Measurements from ENCODE around the gene WNT7A.

Gene WNT7A

GRCh38 chr3:13791198-13792050, 88.4 kb downstream of the WNT7A start:
- no peak for DNase-seq

- no peak for DNase-seq
Measured at GRCh38 chr3:13790376-13791197, 89.3 kb downstream of the WNT7A start.

- DNase-seq: no peak
Measured at GRCh38 chr3:13788522-13789424, 91.1 kb downstream of the WNT7A start.

GRCh38 chr3:13787533-13788132, 92.2 kb downstream of the WNT7A start:
- DNase-seq: no peak

DNA sequence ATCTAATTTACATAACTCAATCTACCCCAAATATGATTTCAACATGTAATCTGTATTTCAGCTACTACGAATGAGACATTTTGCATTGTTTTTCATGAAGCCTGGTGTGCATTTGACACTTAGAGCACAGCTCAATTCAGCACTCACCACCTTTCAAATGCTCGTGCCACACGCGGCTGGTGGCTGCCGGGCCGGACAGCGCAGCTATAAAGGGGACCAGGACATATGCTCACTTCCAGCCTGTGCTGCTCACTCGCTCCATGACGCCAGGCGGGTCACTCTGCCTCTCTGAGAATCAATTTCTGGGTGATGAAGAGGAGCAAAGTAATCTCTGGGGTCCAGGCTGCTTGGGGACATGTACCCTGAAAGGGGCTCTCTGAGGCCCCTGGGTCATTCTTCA, 93.1 kb downstream of the WNT7A start:
- no peak for DNase-seq

DNA sequence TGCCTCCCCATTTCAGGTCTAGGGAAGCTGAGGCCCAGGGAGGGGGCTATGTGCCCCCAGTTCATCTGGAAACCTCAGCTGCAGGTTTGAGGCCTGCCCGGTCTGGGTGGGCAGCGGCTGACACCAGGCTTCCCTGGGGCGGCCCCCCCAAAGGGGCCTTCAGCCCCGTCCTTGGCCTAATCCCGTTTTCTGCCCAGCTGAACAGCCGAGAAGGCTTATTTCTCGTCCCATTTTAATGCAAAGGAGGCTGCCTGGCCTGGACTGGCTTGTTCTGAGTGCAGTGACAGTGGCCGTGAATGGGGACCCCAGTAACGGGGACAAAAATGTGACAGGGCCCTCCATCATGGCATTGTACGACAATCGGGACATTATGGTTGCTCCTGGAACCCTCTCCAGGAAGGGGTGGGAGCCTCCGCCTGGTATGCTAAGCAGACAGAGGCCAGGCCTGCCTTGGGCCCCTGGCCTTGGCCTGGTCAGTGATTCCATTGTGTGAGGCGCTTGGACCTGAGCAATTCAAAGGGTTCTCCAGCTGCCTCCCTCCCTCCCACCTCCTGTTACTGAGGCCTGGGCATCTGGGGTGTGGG, 93.9 kb downstream of the WNT7A start:
- DNase-seq: no peak

DNA sequence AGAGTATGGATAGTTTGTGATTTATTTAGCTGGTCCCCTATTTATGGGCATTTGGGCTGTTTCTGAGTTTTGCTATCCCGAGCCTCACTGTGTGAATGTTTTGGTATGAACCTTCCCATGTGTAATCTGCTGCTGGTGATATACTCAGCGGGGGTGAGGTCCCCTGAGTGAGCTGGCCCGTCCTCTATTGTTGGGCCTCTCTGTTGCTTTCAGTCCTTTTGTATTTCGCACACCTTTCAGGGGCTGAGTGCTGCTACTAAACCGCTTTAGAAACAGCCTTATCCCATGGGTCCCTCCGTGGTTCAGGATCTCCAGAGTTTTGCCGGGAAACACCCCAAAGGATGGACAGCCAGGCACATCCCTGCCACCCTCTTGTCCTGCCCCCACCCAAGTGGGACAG, 94.5 kb downstream of the WNT7A start:
- no peak for DNase-seq

DNA sequence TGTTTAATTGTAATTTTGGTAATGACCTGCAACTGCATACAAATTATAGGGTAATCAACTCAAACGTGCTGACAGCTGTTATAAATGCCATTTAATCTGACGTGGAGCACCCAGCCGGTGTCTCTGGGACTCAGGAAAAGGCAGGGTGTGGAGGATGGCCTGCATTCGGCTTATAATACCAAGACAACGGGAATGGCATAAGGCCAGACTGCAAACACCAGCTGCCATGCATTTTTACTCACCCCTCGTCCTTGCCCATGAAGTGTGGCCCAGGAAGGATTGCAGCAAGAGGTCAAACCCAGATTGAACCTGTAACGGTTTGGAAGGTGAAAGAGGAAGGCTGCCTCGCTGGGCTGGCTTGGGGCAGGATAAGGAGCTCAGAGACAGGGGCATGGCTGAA, 96.4 kb downstream of the WNT7A start:
- DNase-seq: no peak

- no peak for DNase-seq
Measured at GRCh38 chr3:13782501-13782900, 97.4 kb downstream of the WNT7A start.

GRCh38 chr3:13781417-13781816, 98.5 kb downstream of the WNT7A start:
- DNase-seq: no peak

DNA sequence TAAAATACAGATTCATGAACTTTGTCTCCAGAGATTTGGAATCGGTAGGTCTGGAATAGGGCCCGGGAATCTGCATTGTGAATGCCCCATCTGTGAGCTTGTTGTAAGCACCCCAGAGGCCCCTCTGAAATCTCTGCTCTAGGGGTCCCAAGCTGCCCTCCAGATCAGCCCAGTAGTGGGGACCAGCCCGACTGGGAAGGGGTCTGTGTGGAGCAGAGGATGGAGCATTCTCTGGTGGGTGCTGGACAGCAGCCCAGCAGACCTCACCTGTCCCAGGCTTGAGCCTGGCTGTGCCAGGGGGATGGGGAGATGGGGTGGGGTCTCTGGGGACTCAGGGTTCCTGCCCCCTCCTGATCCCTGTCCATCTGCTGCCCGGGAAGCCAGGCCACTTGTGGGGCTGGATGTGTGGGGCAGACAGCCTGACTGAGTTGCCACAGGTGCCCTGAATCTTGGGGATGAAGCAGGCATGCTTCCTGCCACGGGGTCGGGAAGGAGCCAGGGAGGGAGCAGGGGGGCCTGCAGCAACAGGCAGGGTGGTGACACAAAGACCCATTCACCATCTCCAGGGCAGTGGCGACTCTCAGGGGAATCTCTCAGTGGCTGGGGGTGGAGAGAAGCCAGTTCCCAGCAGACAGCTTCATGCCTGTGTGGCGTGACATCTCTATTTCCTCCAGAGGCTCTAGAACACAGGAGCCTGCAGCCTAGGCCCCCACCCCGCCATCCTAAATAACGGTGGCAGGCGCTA, 99.3 kb downstream of the WNT7A start:
- no peak for DNase-seq

DNA sequence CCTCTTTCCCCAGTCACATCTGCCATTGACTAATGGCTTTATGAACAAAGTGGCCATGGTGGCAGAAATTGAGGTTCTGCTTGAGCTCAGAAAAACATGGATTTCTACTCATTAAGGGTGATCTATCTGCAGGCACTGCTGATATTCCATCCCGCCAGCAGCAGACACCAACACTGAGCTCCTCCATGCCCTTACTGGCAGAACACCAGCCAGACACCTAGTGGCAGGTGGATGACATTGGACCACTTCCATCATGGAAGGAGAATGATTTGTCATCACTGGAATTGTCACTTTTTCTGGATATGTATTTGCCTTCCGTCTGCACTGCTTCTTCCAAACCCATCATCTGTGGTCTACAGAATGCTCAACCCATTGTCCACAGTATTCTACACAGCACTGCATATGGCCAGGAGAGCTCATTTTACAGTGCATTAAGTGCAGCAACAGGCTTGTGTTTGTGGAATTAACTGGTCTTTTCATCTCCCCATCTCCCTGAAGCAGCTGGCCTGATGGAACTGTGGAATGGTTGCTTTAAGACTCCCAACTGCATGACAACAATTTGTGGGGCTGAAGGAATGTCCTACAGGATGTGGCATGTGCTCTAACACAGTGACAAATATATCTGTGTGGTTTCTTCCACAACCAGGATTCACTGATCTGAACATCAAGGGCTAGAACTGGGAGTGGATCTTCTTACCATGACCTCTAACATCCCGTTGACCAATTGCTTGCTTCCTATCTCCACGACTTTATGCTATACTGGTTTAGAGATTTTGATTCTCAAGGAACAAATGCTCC, 103.4 kb downstream of the WNT7A start:
- no peak for DNase-seq

- no peak for DNase-seq
Measured at GRCh38 chr3:13772885-13773745, 106.8 kb downstream of the WNT7A start.

DNA sequence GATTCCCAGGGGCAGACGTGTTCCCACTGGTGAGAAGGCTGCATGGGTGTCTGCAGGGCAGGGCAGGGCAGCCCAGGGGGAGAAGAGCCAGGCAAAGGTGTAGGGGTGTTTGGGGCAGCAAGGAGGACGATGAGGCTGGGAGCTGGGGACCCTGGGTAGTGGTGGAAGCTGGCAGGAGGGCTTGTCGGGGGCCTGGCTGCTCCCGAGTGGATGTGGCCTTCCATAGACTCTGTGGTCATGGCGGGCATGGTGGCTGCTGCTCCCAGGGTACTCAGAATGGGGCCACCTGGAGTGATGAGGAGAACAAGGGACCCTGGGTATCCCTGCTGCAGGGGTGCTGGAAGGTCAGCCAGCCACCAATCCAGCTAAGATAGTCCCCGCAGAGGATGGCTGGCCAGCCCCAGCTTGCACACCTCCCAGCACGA, 107.5 kb downstream of the WNT7A start:
- DNase-seq: no peak

GRCh38 chr3:13771496-13771895, 108.4 kb downstream of the WNT7A start:
- DNase-seq: no peak

DNA sequence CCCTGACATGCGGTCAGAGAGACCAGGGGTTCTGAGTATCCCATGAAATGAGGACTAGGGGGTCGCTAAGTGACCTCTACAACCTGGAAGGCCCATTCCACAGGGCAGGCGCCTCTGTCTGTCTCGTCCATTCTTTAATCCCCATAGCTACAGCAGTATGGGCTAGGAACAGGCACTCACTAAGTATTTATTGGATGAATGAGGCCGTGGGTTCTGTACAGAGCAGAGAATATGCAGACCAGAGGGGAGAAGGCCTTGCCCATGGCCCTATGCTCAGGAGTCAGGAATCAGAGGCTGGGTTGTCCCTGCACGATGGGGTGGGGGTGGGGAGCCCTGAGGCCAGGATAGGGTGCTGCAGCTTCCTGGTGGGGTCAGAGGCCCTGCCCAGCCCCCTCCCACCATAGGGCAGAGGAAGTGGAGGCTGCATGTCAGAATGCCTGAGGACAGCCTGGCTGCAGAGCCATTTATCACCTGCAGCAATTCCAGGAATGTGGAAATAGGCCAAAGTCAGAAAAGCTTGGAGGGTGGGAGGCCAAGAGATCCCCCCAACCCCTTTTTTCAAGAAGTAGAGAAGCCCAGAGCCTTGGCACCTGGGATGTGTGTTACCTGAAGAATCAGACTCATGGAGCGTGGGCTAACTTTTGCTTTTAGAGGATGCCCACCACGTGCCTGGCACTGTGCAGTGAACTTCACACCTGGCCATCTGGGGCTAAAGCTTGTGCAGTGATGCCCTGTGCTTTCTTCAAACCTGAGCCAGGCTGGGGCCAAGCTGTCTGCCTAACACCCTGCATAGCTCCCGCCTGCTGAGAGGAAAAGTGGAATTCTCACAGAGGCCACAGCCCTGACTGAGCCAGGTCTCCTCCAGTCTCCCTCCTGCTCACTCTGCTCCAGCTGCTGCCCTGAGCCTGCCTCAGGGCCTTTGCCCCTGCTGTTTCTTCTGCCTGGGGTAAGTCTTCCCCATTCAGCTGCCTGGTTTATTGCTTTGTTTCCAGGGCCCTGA, 109.4 kb downstream of the WNT7A start:
- DNase-seq: no peak

GRCh38 chr3:13769422-13769821, 110.4 kb downstream of the WNT7A start:
- no peak for DNase-seq

- no peak for DNase-seq
Measured at GRCh38 chr3:13768453-13768852, 111.4 kb downstream of the WNT7A start.

All from central memory CD4-positive, alpha-beta T cell (primary cell).